ENCODE data around the gene GHRHR.

The GHRHR gene

GRCh38 chr7:30983042-30983913 is 19.5 kb downstream of the GHRHR start:
- H3K27me3 ChIP-seq, result peaks cover 2% of the 10 kb centered on the region; the same call in 1 of the 2 replicates
- peak; percentile 88 for DNase-seq
- TF ChIP-seq CTCF (IDR thresholded peaks at IDR 0.05; ENCODE audit: low read depth, low read length), result peak; percentile 93
- no peaks in the 10 kb centered on the region for H3K4me1 ChIP-seq
- H3K9me3 ChIP-seq, result no peaks in the 10 kb centered on the region
- no peaks in the 10 kb centered on the region for H3K36me3 ChIP-seq
- no peak overlapping the region for H3K4me3 ChIP-seq (ENCODE audit: low read depth, low read length)

- no peak for DNase-seq
- Histone ChIP-seq H3K36me3 (no peaks in the 10 kb centered on the region), H3K4me1 (no peaks in the 10 kb centered on the region)
Measured at GRCh38 chr7:30983914-30984247, 20.1 kb downstream of the GHRHR start.

DNA sequence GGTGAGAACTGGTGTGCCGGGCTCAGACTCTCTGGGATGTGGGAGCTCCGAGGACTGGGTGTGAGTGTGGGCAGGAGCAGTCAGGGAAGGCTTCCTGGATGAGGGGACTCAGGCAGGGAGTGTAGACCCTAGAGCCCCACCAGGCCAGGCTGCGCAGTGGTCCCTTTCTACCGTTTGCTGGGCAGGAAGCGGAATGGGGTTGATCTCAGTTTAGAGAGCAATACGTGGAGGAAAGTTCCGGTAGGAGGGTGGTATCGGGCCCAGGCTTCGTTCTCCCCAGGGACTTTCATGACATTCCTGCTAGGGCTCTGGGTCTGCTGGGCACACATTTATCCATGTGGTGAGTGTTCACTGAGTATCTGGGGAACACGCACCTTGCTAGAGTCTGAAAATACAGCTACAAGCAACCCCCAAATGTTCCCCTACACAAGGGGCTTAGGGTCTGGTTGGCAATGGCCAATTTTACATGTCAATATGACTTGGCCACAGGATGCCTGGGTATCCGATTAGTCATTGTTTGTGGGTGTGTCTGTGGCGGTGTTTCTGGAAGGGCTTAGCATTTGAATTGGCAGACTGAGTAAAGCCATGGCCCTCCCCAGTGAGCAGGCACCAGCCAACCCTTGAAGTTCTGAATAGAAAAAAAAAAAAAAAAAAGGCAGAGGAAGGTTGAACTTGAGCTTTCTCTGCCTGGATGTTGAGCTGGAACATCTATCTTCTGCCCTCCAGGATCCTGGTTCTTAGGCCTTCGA is 20.8 kb downstream of the GHRHR start:
- Histone ChIP-seq H3K4me1 (no peaks in the 10 kb centered on the region), H3K27me3 (peaks cover 2% of the 10 kb centered on the region; the same call in 1 of the 2 replicates), H3K4me3 (ENCODE audit: low read depth, low read length) (no peak overlapping the region), H3K9me3 (no peaks in the 10 kb centered on the region), H3K36me3 (no peaks in the 10 kb centered on the region)
- DNase-seq, result no peak
- no peak for TF ChIP-seq CTCF (IDR thresholded peaks at IDR 0.05; ENCODE audit: low read depth, low read length)

More at GRCh38 chr7:30983914-30984247, 20.1 kb downstream of the GHRHR start:
- Histone ChIP-seq H3K27me3 (peaks cover 2% of the 10 kb centered on the region; the same call in 1 of the 2 replicates), H3K4me3 (ENCODE audit: low read depth, low read length) (no peak overlapping the region), H3K9me3 (no peaks in the 10 kb centered on the region)
- TF ChIP-seq CTCF (IDR thresholded peaks at IDR 0.05; ENCODE audit: low read depth, low read length), result no peak

DNA sequence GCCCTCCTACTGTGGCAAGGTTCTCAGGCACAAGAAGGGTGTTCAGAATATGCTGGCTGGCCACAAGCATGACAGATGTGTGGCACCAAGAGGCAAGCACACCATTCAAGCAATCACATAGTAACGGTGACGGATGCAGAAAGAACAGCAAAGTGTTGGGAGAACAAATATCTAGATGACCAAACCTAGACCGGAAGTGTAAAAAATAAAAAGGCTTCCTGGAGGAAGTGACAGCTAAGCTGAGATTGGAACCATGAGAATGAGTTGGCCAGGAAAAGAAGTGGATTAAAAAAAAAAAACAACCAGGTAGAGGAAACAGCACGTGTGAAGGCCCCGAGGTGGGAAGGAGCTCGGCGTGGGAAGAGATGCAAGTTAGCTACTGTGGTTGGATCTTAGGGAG is 22.0 kb downstream of the GHRHR start:
- DNase-seq, result no peak
- no peaks in the 10 kb centered on the region for H3K9me3 ChIP-seq
- no peaks in the 10 kb centered on the region for H3K36me3 ChIP-seq
- no peaks in the 10 kb centered on the region for H3K4me1 ChIP-seq
- TF ChIP-seq CTCF (IDR thresholded peaks at IDR 0.05; ENCODE audit: low read depth, low read length), result no peak
- no peak overlapping the region for H3K4me3 ChIP-seq (ENCODE audit: low read depth, low read length)
- H3K27me3 ChIP-seq, result peaks cover 2% of the 10 kb centered on the region; the same call in 1 of the 2 replicates

DNA sequence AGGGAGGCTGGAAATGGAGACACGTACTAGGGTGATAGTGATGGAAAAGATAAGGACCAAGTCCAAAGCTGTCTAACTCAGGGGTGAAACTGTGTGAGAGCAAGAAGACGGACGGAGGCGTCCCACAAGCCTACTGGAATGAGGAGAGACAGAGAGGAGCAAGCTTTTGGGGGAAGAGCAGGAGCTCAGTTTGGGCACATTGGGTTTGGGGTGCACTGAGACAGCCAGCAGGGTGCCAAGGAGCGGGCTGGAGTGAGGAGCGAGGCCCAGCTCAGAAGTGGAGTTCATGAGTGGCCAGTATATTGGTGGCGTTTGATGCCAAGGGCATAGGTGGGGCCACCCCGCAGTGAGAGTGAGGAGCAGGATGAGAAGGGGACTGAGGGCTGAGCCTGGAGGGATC is 22.6 kb downstream of the GHRHR start:
- no peak overlapping the region for H3K4me3 ChIP-seq (ENCODE audit: low read depth, low read length)
- no peak for DNase-seq
- no peak for TF ChIP-seq CTCF (IDR thresholded peaks at IDR 0.05; ENCODE audit: low read depth, low read length)

More for the DNA sequence above, 22.6 kb downstream of the GHRHR start:
- H3K9me3 ChIP-seq, result no peaks in the 10 kb centered on the region
- peaks cover 2% of the 10 kb centered on the region; the same call in 1 of the 2 replicates for H3K27me3 ChIP-seq
- H3K36me3 ChIP-seq, result no peaks in the 10 kb centered on the region
- H3K4me1 ChIP-seq, result no peaks in the 10 kb centered on the region
